Measurements from ENCODE around the gene HIGD1A.

DNA sequence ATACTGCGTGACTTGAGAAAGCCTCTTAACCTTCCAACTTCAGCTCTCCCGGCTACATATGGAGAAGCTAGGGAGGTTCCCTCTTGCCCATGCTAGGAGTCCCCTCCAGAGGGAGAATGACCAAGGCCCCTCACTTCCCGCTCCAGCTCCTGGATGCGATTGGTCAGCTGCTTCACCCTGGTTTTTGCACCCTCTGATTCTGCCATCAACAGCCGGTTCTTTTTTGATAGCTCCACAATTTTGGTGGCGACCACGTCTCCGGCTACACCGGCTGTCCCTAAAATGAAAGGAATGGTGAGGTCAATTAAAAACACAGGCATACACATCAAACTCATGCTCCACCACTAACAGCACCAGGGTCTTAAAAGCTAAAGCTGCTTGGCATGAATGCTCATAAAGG lies 51.8 kb downstream of the HIGD1A start:
- TF ChIP-seq, protein P1, sequence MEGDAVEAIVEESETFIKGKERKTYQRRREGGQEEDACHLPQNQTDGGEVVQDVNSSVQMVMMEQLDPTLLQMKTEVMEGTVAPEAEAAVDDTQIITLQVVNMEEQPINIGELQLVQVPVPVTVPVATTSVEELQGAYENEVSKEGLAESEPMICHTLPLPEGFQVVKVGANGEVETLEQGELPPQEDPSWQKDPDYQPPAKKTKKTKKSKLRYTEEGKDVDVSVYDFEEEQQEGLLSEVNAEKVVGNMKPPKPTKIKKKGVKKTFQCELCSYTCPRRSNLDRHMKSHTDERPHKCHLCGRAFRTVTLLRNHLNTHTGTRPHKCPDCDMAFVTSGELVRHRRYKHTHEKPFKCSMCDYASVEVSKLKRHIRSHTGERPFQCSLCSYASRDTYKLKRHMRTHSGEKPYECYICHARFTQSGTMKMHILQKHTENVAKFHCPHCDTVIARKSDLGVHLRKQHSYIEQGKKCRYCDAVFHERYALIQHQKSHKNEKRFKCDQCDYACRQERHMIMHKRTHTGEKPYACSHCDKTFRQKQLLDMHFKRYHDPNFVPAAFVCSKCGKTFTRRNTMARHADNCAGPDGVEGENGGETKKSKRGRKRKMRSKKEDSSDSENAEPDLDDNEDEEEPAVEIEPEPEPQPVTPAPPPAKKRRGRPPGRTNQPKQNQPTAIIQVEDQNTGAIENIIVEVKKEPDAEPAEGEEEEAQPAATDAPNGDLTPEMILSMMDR (IDR thresholded peaks at IDR 0.05), result no peak
- no peak for TF ChIP-seq POLR2A (IDR thresholded peaks at IDR 0.05)
- TF ChIP-seq POLR2AphosphoS5 (IDR thresholded peaks at IDR 0.05; ENCODE audit: insufficient read depth in 1 of 2, low read depth in 1 of 2), result no peak

Measured in vagina (tissue), 2 donors.